GM21723 (cell line): ENCODE measurements around the gene AKT3.
A peak's percentile ranks its signal among the peaks of the same experiment; 100 is the strongest.
"Not testable (repeated sequence)": the region's sequence is repeated elsewhere in the genome, so short reads cannot be mapped to it uniquely, and the experiment has no call there.

Source experiments
- ATAC-seq: cut with Tn5 transposase; IDR thresholded peaks from one replicate; pipeline ENCODE4 v1.9.1; 2021; ENCODE audit warnings: mild to moderate bottlenecking, moderate library complexity; ENCODE audit not compliant: unreplicated experiment

Gene AKT3

GRCh38 chr1:243791586-243792267 is 58.3 kb downstream of the AKT3 start:
- ATAC-seq: no peak

DNA sequence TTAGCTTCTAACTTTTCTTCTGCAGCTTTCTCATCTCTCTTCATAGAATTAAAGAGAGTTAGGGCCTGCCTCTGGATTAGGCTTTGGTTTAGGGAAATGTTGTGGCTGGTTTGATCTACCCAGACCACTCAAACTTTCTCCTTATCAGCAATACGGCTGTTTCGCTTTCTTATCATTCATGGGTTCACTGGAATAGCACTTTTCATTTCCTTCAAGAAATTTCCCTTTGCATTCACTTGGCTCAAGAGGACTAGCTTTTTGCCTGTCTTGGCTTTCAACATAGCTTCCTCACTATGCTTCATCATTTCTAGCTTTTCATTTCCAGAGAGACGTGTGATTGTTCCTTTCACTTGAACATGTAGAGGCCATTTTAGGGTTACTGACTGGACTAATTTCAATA is 59.6 kb downstream of the AKT3 start:
- no peak for ATAC-seq

- ATAC-seq: no peak
Measured at GRCh38 chr1:243786531-243786930, 63.5 kb downstream of the AKT3 start.

DNA sequence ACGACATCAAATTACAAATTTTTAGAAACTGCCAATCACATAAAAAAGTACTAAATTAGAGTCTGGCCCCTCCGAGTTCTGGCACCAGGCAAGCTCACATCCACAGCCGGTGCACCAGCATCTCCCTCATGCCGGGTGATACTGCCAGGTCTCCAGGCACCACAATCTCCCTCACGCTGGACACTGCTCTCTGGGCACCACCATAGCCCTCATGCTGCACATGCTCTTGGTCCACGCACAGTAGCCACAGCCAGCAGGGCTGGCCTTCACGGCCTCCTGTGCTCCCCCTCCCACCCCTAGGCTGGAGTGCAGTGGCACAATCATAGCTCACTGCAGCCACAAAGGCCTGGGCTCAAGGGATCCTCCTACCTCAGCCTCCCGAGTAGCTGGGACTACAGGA is 65.5 kb downstream of the AKT3 start:
- ATAC-seq: no peak

DNA sequence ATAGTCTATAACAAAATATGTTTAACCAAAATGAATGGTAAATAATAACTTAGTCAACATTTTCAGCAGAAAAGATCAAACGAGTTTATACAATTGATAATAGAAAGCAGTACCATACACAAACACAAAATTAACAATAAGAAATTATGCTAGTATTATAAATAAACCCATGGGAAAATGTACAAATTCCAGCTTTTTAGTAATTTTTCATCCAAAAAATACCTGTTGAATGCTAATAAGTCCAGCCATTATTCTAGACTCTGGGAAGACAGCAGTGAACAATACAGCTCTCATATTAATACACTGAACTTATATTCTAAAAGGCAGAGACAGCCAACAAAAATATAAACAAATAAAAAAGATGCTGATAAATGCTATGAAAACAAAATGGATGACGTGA is 66.3 kb downstream of the AKT3 start:
- ATAC-seq: no peak

GRCh38 chr1:243772361-243773050 is 77.5 kb downstream of the AKT3 start:
- not testable (repeated sequence) for ATAC-seq

- no peak for ATAC-seq
Measured at GRCh38 chr1:243770860-243771259, 79.2 kb downstream of the AKT3 start.

DNA sequence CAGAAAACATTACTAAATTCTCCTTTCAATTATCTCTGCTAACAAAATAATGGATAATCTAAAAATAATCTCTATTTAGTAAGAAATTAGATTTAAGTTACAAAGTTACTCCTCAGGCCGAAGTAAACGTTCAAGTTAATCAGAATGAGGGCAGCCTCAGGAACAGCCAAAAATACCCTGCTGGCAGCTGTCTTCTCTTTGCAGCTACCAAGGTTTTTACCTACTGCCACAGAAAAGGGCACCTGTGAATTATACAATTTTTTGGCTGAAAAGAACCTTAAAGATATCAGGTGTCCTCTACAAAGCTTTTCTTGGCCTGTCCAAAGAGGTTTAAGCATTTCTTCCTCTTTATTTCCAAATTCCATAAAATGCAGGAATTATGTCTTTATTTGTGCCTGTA is 84.4 kb downstream of the AKT3 start:
- ATAC-seq: no peak

DNA sequence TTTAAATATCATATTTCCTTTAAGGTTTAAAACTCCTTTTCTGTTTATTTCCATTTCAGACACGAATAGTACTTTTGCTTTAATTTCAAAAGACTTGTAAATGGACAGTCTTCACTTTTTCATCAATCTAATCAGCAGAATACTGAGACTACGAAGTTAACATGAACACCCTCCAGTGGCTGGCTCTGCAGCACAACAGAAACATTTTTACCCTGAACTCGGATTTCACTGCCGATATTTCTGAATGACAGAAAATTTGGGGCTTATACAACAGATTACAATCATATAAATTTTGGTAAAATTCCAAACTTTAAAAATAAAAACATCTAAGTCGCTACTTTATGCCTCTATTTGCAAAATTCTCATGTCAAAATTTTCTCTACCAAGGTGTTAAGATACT is 86.2 kb downstream of the AKT3 start:
- ATAC-seq: no peak

- no peak for ATAC-seq
Measured at GRCh38 chr1:243758647-243759046, 91.4 kb downstream of the AKT3 start.

DNA sequence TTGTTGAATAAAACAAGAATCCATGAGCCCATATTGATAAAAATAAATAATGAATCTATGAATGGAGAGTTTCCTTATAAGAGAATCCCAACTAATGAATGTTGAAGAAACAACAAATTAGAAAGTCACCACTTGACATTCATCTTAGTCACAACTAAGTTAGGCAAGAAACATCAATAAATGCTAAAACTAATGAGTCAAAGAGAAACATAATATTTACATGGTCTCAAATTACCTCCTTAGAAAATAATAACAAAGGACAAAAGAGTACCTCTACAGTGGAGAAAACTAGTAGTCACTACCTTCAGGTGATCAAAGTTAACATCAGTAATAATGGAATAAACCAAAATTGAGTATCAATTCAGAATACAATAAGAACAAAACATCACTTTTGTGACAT is 93.5 kb downstream of the AKT3 start:
- ATAC-seq: no peak

GRCh38 chr1:243754348-243754747 is 95.7 kb downstream of the AKT3 start:
- ATAC-seq: no peak

DNA sequence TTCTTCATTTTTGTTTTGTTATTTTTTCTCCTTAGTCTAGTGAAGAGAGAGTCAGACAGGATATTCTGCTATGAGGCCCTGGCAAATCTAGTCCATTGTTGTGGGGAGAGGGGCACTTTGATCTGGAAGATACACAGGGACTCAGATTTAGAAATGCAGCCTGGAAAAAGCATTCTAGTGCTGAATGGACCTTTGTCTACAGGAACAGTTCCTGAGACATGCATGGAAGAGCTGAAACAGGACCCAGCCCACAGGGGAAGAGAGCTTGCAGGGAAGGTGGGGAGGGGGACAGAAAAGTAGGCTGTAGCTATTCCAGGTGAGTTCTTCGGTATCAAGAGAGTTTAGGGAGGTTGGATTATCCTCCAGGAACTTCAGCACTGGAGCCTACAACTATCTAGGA is 98.5 kb downstream of the AKT3 start:
- ATAC-seq: no peak

- ATAC-seq: peak; percentile 96
Measured at GRCh38 chr1:243748706-243749283, 101.2 kb downstream of the AKT3 start.

DNA sequence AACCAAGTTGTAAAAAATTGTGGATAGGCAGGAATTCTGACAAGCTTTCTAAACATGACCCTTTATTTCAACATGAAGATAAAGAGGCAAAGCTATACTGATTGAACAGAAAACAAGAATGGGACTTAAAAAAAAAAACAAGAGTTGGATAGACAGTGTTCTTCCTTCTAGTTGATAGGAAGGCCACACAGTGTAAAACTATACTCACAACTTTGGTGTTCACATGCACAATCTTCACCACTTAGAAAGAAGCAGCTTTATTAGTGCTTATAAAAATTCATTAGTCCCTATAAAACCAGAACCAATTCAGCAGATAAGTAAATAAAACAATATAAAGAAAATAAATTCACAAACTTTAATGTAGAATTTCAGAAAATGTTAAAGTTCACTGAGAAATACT is 101.8 kb downstream of the AKT3 start:
- ATAC-seq: no peak

GRCh38 chr1:243746751-243747150 is 103.3 kb downstream of the AKT3 start:
- no peak for ATAC-seq

- ATAC-seq: no peak
Measured at GRCh38 chr1:243745356-243745755, 104.7 kb downstream of the AKT3 start.

DNA sequence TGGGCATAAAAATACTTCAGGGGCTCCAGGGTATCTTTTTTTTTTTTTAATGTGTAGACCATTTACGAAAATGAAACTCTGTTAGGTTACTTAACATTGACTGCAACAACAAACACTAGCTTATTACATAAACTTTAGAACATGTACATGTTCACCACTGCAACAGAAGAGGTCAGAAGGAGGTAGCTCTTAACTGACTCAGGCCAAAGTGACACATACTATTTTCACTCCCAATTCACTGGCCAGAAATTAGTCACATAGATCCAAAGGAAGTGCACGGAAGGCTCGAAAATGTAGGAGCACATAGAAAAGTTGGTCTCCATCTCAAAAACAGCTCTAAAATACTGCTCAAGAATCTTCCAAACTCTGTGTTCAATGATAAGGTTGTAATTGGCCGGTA is 107.2 kb downstream of the AKT3 start:
- no peak for ATAC-seq

DNA sequence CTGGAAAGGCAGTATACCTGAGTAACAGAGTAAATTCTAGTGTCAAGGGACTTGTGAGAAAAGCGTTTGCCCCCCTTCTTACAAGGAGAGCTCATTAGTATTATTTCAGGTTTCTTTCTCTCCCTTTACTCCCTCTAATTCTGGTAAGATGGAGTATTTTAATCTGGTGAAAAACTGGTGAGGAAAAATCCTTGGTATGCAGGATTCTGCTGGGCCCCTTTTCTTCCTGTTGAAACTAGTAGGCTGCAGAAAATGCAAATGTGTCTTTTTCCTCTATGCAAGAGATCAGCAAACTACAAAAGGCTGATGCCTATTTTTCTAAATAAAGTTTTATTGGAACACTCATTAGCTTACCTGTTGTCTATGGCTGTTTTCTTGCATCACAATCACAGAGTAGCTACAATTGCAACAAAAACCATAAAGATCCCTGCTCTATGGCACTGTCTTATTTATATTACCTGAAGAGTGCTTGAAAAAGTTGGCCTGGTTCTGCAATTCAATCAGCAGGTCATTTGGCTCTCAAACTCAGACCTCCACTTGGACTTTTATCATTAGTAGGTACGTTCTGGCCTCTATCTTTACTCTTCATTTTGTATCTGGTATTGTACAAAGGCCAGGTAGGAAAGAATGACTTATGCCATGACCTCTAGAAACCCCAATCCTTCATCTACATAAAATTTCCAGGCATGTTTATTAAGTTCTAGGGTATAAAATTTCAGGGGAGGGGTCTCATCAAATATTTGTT is 109.6 kb downstream of the AKT3 start:
- ATAC-seq: no peak

GRCh38 chr1:243739335-243740003 is 110.6 kb downstream of the AKT3 start:
- no peak for ATAC-seq

- no peak for ATAC-seq
Measured at GRCh38 chr1:243738020-243738419, 112.0 kb downstream of the AKT3 start.
